ENCODE results near the gene TRPM4. TPM values are rescaled to one million over a fixed set of nuclear protein-coding genes. Genes with fewer than 3 reads are reported as not detected.

Gene TRPM4
- total and polyA plus RNA-seq, 2 of the 13 experiments (the other 11 are each of a cell fraction or from before 2014, with no cell fraction given), result 1.9 to 4.3 TPM

DNA sequence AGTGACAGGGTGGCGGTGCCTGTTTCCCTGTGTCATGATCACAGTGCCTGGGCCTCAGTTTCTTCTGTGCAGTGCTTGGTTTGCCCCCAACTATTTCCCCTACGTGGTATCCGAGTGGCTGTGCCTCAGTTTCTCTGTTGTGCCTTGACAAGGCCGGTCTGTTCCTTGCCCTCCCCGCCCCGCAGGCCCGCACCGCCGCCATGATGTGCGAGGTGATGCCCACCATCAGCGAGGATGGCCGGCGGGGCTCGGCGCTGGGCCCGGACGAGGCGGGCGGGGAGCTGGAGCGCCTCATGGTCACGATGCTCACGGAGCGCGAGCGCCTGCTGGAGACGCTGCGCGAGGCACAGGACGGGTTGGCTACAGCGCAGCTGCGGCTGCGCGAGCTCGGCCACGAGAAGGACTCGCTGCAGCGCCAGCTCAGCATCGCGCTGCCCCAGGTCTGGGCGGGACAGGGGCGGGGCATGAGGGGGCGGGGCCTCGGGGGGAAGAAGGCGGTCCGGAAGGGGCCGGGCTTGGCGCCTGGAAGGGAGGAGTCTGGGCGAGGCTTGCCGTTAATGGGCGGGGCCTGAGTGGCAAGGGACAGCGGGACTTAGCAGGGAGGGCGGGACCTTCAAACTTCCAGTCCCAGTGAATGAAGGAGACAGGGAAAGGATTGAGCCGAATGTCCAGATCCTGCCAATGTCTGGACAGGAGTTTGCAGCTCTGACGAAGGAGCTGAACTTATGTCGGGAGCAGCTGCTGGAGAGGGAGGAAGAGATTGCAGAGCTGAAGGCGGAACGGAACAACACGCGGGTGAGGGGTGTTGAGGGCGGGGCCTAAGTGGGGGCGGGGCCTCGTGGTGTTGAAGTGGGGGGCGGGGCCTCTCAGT lies 29.7 kb upstream of the TRPM4 start (continued):
- TF ChIP-seq JDP2 (CRISPR knock-in tag; IDR thresholded peaks at IDR 0.05; ENCODE audit: borderline replicate concordance), result peak; percentile 93; the same call in 1 of the 2 replicates
- peak; percentile 88; the same call in 1 of the 2 replicates for TF ChIP-seq ZBTB39 (CRISPR knock-in tag; IDR thresholded peaks at IDR 0.05)
- TF ChIP-seq DMAP1 (CRISPR knock-in tag; IDR thresholded peaks at IDR 0.05), result peak; percentile 82; the same call in 1 of the 2 replicates
- 0 out of 2 replicates have a peak, but pooled peaks have one; percentile 33 for TF ChIP-seq ZNF34 (CRISPR knock-in tag; IDR thresholded peaks at IDR 0.05; ENCODE audit: borderline replicate concordance)
- TF ChIP-seq ZNF589 (CRISPR knock-in tag; conservative IDR thresholded peaks at IDR 0.05), result peak; percentile 99
- TF ChIP-seq NRL (CRISPR knock-in tag; IDR thresholded peaks at IDR 0.05; ENCODE audit: borderline replicate concordance), result peak; percentile 100
- TF ChIP-seq FOSL1 (CRISPR knock-in tag; IDR thresholded peaks at IDR 0.05; ENCODE audit: borderline replicate concordance), result peak; percentile 68
- peak; percentile 98 for TF ChIP-seq ZNF720 (CRISPR knock-in tag; IDR thresholded peaks at IDR 0.05)
- TF ChIP-seq ZFP41 (CRISPR knock-in tag; IDR thresholded peaks at IDR 0.05; ENCODE audit: borderline replicate concordance), result peak; percentile 99
- peak; percentile 92; the same call in 1 of the 2 replicates for TF ChIP-seq ZNF124 (CRISPR knock-in tag; IDR thresholded peaks at IDR 0.05)
- peak; percentile 42; the same call in 1 of the 2 replicates for TF ChIP-seq GRHL1 (CRISPR knock-in tag; conservative IDR thresholded peaks at IDR 0.05)
- no peak for TF ChIP-seq SRSF9 (IDR thresholded peaks at IDR 0.05; ENCODE audit: borderline replicate concordance, insufficient read depth, low read depth, low read length, poor library complexity, severe bottlenecking)
- TF ChIP-seq NFIC (IDR thresholded peaks at IDR 0.05; ENCODE audit: low read length), result no peak
- peak; percentile 86 for TF ChIP-seq ZNF556 (CRISPR knock-in tag; IDR thresholded peaks at IDR 0.05; ENCODE audit: borderline replicate concordance)
- peak; percentile 86 for TF ChIP-seq HDAC1 (CRISPR knock-in tag; IDR thresholded peaks at IDR 0.05)
- peak; percentile 90 for TF ChIP-seq ZBED4 (CRISPR knock-in tag; IDR thresholded peaks at IDR 0.05; ENCODE audit: borderline replicate concordance)
- TF ChIP-seq GABPB1 (CRISPR knock-in tag; IDR thresholded peaks at IDR 0.05), result peak; percentile 81
- no peak for TF ChIP-seq TAF15 (IDR thresholded peaks at IDR 0.05; ENCODE audit: low read depth, low read length, poor library complexity, severe bottlenecking)
- peak; percentile 90 for TF ChIP-seq DR1 (CRISPR knock-in tag; IDR thresholded peaks at IDR 0.05)

All from HepG2 (cell line).